ENCODE data around the gene TRAF3IP1. TPM values are rescaled to one million over a fixed set of nuclear protein-coding genes. Genes with fewer than 3 reads are reported as not detected.

The TRAF3IP1 gene
- total and polyA plus RNA-seq, 2 of the 13 experiments (the other 11 are each of a cell fraction or from before 2014, with no cell fraction given): 4.1 to 12.9 TPM

DNA sequence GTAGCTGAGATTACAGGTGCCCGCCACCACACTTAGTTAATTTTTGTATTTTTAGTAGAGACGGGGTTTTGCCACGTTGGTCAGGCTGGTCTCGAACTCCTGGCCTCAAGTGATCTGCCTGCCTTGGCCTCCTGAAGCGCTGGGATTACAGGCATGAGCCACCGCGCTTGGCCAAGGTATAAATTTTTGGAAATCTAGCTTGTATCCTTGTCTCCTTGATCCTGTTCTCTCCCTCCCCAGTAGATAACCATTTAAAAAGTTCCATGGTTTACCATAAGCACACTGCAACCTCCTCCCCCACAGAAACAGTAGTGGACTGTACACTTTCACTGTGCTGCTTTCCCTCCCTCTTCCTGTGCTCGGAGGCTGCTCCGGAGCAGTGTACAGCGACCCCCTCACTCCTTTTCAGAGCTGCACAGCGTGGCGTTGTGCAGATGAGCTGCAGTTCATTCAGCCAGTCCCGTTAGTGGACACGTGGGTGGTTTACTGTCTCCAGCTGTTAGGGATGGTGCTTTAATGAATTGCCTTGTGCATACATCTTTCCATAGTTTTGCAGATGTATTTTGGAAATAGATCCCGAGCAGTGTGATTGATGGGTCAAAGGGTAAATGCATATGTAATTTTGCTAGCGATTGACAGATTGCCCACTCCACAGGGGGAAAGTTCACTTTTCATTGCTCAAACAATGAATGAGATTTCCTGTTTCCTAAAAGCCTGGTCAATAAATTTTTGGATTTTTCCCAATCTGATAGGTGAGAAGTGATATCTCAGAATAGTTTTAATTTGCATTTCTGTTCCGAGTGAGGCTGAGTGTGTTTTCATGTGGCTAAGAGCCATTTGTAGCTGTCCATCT, 121.2 kb downstream of the TRAF3IP1 start (continued):
- TF ChIP-seq, protein P1, sequence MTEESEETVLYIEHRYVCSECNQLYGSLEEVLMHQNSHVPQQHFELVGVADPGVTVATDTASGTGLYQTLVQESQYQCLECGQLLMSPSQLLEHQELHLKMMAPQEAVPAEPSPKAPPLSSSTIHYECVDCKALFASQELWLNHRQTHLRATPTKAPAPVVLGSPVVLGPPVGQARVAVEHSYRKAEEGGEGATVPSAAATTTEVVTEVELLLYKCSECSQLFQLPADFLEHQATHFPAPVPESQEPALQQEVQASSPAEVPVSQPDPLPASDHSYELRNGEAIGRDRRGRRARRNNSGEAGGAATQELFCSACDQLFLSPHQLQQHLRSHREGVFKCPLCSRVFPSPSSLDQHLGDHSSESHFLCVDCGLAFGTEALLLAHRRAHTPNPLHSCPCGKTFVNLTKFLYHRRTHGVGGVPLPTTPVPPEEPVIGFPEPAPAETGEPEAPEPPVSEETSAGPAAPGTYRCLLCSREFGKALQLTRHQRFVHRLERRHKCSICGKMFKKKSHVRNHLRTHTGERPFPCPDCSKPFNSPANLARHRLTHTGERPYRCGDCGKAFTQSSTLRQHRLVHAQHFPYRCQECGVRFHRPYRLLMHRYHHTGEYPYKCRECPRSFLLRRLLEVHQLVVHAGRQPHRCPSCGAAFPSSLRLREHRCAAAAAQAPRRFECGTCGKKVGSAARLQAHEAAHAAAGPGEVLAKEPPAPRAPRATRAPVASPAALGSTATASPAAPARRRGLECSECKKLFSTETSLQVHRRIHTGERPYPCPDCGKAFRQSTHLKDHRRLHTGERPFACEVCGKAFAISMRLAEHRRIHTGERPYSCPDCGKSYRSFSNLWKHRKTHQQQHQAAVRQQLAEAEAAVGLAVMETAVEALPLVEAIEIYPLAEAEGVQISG (CRISPR knock-in tag; IDR thresholded peaks at IDR 0.05): peak; percentile 76; the same call in 1 of the 2 replicates
- TF ChIP-seq, protein P2, sequence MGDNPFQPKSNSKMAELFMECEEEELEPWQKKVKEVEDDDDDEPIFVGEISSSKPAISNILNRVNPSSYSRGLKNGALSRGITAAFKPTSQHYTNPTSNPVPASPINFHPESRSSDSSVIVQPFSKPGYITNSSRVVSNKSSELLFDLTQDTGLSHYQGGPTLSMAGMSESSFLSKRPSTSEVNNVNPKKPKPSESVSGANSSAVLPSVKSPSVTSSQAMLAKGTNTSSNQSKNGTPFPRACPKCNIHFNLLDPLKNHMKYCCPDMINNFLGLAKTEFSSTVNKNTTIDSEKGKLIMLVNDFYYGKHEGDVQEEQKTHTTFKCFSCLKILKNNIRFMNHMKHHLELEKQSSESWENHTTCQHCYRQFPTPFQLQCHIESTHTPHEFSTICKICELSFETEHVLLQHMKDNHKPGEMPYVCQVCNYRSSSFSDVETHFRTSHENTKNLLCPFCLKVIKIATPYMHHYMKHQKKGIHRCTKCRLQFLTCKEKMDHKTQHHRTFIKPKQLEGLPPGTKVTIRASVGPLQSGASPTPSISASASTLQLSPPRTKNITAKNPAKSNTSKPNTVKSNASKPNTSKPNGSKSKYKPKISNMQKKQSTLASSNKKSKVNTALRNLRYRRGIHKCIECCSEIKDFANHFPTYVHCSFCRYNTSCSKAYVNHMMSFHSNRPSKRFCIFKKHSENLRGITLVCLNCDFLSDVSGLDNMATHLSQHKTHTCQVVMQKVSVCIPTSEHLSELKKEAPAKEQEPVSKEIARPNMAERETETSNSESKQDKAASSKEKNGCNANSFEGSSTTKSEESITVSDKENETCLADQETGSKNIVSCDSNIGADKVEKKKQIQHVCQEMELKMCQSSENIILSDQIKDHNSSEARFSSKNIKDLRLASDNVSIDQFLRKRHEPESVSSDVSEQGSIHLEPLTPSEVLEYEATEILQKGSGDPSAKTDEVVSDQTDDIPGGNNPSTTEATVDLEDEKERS (CRISPR knock-in tag; IDR thresholded peaks at IDR 0.05): peak; percentile 85
- no peak; the same call in 1 of the 2 replicates for TF ChIP-seq ZNF451 (CRISPR knock-in tag; IDR thresholded peaks at IDR 0.05)
- TF ChIP-seq ZNF850 (CRISPR knock-in tag; conservative IDR thresholded peaks at IDR 0.05): no peak
- TF ChIP-seq KLF9 (CRISPR knock-in tag; IDR thresholded peaks at IDR 0.05; ENCODE audit: low read depth): peak; percentile 36; the same call in 1 of the 2 replicates
- peak; percentile 82; the same call in 1 of the 2 replicates for TF ChIP-seq ZBTB38 (CRISPR knock-in tag; IDR thresholded peaks at IDR 0.05)
- TF ChIP-seq ZNF282 (IDR thresholded peaks at IDR 0.05; ENCODE audit: partially characterized antibody): no peak
- TF ChIP-seq, protein P3, sequence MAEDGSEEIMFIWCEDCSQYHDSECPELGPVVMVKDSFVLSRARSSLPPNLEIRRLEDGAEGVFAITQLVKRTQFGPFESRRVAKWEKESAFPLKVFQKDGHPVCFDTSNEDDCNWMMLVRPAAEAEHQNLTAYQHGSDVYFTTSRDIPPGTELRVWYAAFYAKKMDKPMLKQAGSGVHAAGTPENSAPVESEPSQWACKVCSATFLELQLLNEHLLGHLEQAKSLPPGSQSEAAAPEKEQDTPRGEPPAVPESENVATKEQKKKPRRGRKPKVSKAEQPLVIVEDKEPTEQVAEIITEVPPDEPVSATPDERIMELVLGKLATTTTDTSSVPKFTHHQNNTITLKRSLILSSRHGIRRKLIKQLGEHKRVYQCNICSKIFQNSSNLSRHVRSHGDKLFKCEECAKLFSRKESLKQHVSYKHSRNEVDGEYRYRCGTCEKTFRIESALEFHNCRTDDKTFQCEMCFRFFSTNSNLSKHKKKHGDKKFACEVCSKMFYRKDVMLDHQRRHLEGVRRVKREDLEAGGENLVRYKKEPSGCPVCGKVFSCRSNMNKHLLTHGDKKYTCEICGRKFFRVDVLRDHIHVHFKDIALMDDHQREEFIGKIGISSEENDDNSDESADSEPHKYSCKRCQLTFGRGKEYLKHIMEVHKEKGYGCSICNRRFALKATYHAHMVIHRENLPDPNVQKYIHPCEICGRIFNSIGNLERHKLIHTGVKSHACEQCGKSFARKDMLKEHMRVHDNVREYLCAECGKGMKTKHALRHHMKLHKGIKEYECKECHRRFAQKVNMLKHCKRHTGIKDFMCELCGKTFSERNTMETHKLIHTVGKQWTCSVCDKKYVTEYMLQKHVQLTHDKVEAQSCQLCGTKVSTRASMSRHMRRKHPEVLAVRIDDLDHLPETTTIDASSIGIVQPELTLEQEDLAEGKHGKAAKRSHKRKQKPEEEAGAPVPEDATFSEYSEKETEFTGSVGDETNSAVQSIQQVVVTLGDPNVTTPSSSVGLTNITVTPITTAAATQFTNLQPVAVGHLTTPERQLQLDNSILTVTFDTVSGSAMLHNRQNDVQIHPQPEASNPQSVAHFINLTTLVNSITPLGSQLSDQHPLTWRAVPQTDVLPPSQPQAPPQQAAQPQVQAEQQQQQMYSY (CRISPR knock-in tag; IDR thresholded peaks at IDR 0.05): peak; percentile 72; the same call in 1 of the 2 replicates
- no peak for TF ChIP-seq ZFP1 (CRISPR knock-in tag; IDR thresholded peaks at IDR 0.05)
- TF ChIP-seq SOX6 (IDR thresholded peaks at IDR 0.05): no peak
- peak; percentile 81 for TF ChIP-seq SOX6 (CRISPR knock-in tag; IDR thresholded peaks at IDR 0.05)
- TF ChIP-seq ZFP82 (CRISPR knock-in tag; IDR thresholded peaks at IDR 0.05; ENCODE audit: borderline replicate concordance): no peak
- no peak for TF ChIP-seq ZNF678 (CRISPR knock-in tag; IDR thresholded peaks at IDR 0.05)
- peak; percentile 58; the same call in 1 of the 2 replicates for TF ChIP-seq ZNF543 (CRISPR knock-in tag; IDR thresholded peaks at IDR 0.05)
- TF ChIP-seq ZNF841 (CRISPR knock-in tag; IDR thresholded peaks at IDR 0.05; ENCODE audit: borderline replicate concordance): no peak
- TF ChIP-seq ZBTB1 (CRISPR knock-in tag; IDR thresholded peaks at IDR 0.05; ENCODE audit: borderline replicate concordance): no peak
- TF ChIP-seq, protein P4, sequence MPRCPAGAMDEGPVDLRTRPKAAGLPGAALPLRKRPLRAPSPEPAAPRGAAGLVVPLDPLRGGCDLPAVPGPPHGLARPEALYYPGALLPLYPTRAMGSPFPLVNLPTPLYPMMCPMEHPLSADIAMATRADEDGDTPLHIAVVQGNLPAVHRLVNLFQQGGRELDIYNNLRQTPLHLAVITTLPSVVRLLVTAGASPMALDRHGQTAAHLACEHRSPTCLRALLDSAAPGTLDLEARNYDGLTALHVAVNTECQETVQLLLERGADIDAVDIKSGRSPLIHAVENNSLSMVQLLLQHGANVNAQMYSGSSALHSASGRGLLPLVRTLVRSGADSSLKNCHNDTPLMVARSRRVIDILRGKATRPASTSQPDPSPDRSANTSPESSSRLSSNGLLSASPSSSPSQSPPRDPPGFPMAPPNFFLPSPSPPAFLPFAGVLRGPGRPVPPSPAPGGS (CRISPR knock-in tag; IDR thresholded peaks at IDR 0.05): peak; percentile 67
- peak; percentile 72 for TF ChIP-seq HNF4G (IDR thresholded peaks at IDR 0.05; ENCODE audit: borderline replicate concordance, low read depth, low read length)
- TF ChIP-seq HNF4G (CRISPR knock-in tag; IDR thresholded peaks at IDR 0.05; ENCODE audit: borderline replicate concordance, low read depth): peak; percentile 93
